Measurements from ENCODE around the gene CYLD. TPM values are rescaled to one million over a fixed set of nuclear protein-coding genes. Genes with fewer than 3 reads are reported as not detected.

Gene CYLD
- total and polyA plus RNA-seq, 12 donors, result 10.3 to 61.7 (median 37.1) TPM

- peak overlapping the region in 1 of 10 donors; percentile 92 for H3K27ac ChIP-seq
- no peak for TF ChIP-seq CTCF (IDR thresholded peaks at IDR 0.05)
- intact Hi-C loops (cut with DNase I), result no loop called here
- no peaks in the 10 kb centered on the region for H3K36me3 ChIP-seq
- DNase-seq (no peak), ATAC-seq (no peak)
- H3K27me3 ChIP-seq, result peaks cover 0 to 7% (median 0%) of the 10 kb centered on the region in 7 donors
- no peaks in the 10 kb centered on the region for H3K9me3 ChIP-seq
- peak overlapping the region in 5 of 10 donors; percentile 47 to 68 (median 55) for H3K4me3 ChIP-seq
- H3K4me1 ChIP-seq, result peaks cover 11 to 53% (median 35%) of the 10 kb centered on the region in 9 donors
- WGBS, 2 donors, result 89 to 98% methylated on average over 2 of the region's 2 CpGs
Observed at GRCh38 chr16:50694206-50694605, 47.7 kb upstream of the CYLD start.

DNA sequence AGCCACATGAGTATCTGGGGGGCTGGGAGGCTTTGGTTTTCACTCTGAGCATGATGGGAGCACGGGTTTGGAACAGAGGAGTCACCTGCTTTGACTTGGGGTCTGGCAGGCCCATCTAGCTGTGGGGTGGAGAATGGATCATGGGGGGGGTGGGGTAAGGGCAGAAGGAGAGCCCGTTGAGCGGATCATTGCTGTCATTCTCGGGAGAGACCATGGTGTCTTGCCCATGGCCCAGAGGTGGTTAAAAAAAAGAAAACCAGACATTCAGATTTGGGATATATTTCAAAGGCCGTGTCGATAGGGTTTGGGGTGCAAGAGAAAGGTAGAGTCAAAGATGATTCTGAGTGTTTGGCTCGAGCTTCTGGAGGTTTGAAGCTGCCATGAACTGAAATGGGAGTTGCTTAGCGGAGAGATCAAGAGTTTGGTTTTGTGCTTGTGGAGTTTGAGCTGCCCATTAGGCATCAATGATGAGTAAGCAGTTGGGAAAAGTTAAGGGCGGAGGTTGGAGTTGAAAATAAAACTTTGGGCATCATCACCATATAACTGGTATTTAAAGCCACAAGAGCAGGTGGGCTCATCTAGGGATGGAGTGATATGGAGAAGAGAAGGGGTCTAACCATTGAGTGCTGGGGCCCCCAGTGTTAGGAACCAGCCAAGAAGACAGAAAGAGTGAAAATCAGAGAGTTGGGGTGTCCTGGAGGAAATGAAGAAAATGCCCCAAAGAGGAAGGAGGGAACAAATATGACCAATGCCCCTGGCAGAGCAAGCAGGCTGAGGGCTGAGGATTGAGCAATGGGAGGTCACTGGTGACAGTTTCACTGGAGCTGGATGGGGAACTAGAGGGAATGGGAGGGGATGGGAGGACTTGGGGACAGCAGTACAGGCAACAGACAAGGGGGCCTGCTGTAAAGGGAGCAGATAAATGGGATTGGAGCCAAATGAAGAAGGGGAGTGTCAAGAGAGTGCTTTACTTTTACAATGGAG lies 46.6 kb upstream of the CYLD start:
- intact Hi-C loops (cut with DNase I), result loop anchor here in 2 of 10 donors (5.0 kb wide), 1 partner anchor 47 kb away; the partner anchor contains the start of gene CYLD (in 2 of the 2)
- no peak for DNase-seq
- H3K27me3 ChIP-seq, result peaks cover 0 to 7% (median 0%) of the 10 kb centered on the region in 7 donors
- WGBS, 2 donors, result 96 to 98% methylated on average over 9 of the region's 9 CpGs
- H3K4me1 ChIP-seq, result peaks cover 11 to 64% (median 36%) of the 10 kb centered on the region in 9 donors
- H3K36me3 ChIP-seq, result no peaks in the 10 kb centered on the region
- no peaks in the 10 kb centered on the region for H3K9me3 ChIP-seq
- TF ChIP-seq CTCF (IDR thresholded peaks at IDR 0.05), result no peak
- peak overlapping the region in 1 of 10 donors; percentile 68 for H3K4me3 ChIP-seq
- ATAC-seq, result peak in 2 of 8 donors; percentile 18 to 23
- peak overlapping the region in 9 of 10 donors; percentile 48 to 92 (median 74) for H3K27ac ChIP-seq

- TF ChIP-seq CTCF (IDR thresholded peaks at IDR 0.05), result no peak
- 57 to 62% methylated on average over 5 of the region's 5 CpGs for WGBS, 2 donors
- DNase-seq (no peak), ATAC-seq (no peak)
- peaks cover 11 to 72% (median 36%) of the 10 kb centered on the region in 9 donors for H3K4me1 ChIP-seq
- H3K4me3 ChIP-seq, result peak overlapping the region in 1 of 10 donors; percentile 7
- peaks cover 0 to 7% (median 0%) of the 10 kb centered on the region in 7 donors for H3K27me3 ChIP-seq
- H3K9me3 ChIP-seq, result no peaks in the 10 kb centered on the region
- H3K36me3 ChIP-seq, result peaks cover 0 to 3% (median 0%) of the 10 kb centered on the region in 9 donors
- intact Hi-C loops (cut with DNase I), result loop anchor here in 2 of 10 donors (5.0 kb wide), 1 partner anchor 46 kb away; the partner anchor contains the start of gene CYLD (in 2 of the 2)
- H3K27ac ChIP-seq, result peak overlapping the region in 9 of 10 donors; percentile 48 to 92 (median 74)
Observed at GRCh38 chr16:50696126-50696525, 45.8 kb upstream of the CYLD start.
